Measurements from ENCODE around the gene MYO5C.
A peak's percentile ranks its signal among the peaks of the same experiment; 100 is the strongest.

The MYO5C gene

DNA sequence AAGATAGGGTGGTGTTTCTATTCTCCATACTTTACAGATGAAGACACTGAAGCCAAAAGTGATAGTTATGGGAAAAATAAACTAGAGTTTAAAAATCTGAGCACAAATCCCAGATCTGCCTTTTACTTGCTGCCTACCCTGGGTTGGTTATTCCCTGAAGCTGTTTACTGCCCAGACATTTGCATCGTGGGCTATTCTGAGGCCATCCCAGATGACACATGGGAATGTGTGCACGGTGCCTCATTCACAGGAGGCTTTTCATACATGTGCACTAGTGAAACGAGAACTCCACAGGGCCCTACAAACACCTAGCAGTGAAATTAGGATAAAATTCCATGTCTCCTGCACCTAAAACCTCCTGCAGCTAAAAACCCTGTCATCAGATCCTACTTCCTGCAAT is 17.5 kb downstream of the MYO5C start:
- DNase-seq (ENCODE audit: low read depth in 2 of 2) = no peak

DNA sequence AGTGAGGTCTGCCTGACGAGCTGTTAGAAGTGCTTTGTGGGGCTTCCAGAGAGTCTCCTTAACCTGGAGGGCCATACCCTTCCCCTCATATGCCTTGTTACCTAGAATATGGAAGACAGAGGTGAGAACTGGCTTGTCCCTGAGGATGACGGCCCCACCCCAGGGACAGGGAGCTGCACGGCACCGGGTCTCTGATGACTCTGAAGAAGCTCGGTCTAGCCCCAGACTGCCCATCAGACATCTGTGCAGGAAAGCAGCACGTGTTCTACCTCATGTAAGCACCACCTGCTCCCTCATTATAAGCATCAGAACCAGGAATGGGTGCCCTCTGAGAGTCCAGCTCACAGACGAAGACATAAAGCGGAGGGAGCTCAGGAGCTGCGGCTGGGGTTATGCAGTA is 18.0 kb downstream of the MYO5C start:
- DNase-seq (ENCODE audit: low read depth in 2 of 2) = no peak

DNA sequence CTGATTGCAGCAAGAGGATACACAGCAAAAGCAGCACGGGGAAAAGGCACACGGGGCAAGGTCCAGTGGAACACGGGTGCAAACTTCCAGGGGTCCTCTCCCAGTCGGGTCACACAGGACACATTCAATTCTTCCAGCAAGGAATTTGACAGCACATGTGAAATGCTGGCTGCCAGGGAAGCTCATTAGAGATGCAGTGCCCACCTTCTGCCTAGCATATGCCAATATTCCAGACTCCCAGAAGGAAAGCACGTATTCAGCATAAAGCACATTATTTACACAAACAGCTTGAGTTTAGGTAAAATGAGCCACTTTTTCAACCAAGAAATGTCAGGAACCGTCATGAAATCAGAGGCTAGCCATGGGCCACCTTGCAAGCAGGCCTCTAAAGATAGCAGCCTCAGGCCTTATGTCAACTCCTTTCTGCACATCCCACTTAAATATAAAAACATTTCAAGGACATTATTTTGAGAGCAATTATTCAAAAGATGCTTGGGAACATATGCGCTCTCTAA is 19.3 kb downstream of the MYO5C start:
- DNase-seq (ENCODE audit: low read depth in 2 of 2) = no peak

DNA sequence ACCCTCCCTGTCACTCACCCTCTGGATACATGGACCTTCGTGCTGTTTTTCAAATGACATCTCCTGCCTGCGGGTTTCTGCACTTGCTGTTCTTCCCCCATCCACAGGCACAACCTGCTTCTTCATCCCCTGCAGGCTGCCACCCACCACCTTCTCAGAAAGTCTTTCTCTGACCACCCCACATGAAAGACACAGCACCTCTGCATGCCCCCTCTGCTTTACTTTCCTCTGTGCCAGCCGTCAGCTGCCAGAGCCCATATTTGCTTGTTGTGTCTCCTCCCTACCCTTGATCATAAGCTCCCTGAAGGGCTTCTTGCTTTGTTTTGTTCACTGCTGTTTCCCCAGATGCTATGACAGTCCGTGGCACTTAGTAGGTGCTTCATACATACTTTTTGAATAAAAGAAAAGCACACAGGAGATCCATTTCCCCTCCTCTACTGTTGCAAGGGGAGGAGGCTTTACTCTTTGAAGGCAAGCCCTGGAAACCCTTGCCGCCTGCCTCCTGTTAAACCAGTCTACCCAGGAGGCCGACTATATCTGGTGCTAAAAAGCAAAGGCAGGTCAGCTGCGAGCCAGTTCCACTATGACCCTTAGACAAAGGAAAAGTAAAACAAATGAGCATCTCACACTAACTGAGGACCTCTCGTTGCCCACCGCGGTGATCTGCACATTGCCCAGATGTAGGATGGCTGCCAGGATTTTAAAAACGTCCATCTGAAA is 31.9 kb downstream of the MYO5C start:
- DNase-seq (ENCODE audit: low read depth in 2 of 2) = no peak

DNA sequence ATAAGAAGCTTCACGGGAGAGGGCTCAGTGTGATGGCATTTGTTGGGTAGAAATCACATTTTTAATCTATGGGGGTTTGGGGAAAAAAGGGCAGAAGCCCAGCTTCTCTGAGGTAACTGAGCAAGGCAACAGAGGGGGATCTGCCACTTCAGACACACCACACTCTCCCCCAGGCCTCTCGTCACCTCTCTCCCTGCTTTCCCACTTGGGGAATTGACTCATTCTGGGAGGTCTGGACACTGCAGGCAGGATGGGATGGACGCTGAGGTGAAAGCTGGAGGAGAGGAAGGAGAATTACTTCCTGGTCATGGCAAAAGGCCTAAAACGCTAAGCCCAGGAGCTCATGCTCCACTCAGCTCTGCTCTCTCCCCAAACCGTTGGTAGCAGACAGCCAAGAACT is 33.2 kb downstream of the MYO5C start:
- no peak for DNase-seq (ENCODE audit: low read depth in 2 of 2)

DNA sequence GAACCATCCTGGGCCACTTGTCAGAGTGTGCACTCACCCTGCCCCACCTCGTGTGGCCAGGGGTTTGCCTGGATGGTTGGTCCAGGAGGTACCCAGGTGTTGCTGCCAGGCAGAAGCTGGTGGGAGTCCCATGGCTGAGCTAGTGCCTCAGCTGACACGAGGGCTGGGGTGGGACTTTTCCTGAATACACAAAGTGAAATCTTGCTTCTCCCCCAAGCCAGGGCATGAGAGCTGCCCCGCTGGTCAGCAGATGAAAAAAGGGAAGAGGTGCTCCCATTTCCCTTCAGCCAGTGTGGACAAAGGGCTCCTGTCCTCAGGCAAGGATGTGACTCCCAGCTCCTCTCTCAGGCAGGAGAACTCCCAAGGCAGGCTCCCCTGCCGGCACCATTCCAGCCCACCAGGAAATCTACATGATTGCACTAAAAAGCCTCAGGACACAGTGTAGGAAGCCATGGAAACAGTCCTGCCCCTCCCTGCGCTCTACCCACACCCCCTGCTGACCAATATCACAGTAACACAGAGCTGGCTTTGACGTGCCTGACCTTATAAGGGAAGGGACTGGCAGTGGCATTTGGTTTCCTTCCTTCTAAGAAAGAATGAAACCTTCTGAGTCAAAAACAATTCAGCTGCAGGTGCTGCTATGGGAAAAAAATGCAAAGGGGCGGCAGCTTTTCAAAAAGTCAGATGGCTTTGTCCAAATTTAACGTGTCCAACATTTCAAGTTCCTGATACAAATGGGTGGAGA is 33.9 kb downstream of the MYO5C start:
- peak; percentile 31 to 33 for DNase-seq (ENCODE audit: low read depth in 2 of 2)

DNA sequence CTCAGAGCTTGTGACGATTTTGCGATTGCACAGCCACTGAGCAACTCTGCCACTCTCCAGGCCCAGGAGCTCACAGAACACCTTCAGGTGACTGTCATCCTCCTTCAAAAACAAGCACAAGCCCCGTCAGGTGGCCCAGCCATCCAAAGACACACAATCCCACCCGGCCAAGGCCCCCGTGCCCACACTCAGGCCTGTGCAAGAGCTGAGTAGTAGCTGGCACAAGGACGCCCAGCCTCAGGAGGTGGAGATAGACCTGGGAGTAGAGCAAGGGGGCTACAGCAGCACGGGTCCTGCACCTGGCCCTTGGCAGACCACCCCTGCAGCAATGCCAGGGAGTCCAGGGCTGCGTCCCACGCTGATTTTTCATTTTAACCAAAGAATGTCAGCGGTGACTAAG is 34.6 kb downstream of the MYO5C start:
- no peak for DNase-seq (ENCODE audit: low read depth in 2 of 2)

DNA sequence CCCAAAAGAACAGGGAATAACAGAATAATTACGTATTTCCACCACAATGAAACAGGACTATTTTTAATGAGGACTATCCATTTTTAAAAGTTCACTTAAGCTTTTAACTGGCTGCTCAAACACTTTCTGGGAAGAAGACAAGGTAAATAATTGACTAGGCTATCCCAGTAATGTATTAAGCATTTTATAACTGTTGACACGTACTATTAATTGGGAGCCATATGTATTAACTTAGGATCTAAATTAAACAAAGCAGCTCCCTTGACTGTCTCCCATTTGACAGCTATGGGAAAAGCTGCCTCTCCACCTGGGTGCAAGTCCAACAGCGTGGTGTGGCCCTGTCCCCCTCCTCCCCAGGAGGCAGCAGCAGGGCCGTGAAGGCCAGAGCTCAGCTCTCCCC is 36.1 kb downstream of the MYO5C start:
- no peak for DNase-seq (ENCODE audit: low read depth in 2 of 2)

DNA sequence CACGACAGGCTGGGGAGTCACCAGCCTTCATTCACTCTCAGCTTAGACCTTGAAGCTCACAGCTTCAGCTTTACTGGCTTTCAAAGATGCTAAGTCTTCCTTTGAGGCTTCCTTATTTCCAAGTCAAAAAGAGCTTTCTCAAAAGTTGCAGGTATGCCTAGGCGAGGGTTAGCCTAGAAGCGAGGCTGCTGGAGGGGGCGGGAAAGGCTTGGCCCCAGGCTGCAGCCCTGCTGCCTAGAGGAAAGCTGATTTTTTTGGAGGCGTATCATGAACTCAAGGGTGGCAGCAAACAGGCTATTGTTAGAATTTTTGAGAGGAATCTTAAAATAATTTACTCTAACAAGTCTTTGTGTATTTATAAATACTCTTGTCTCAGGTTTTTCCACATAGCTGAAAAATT is 37.1 kb downstream of the MYO5C start:
- DNase-seq (ENCODE audit: low read depth in 2 of 2) = no peak

DNA sequence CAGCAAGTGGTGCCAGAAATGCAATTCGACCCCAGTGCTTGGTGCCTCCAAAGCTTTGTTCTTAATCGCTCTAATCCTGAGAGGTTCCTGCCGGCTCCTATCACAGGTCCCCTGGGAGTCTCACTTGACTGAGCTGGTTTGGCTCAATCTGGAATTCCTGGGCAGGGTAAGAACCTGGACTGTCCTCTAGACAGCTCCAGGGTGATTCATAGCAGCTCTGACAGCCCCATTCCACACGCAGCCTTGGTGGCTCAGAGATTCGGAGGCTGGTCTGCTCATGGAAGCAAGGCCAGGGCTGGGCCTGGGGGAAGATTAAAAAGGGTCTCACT is 37.9 kb downstream of the MYO5C start:
- DNase-seq (ENCODE audit: low read depth in 2 of 2) = no peak

DNA sequence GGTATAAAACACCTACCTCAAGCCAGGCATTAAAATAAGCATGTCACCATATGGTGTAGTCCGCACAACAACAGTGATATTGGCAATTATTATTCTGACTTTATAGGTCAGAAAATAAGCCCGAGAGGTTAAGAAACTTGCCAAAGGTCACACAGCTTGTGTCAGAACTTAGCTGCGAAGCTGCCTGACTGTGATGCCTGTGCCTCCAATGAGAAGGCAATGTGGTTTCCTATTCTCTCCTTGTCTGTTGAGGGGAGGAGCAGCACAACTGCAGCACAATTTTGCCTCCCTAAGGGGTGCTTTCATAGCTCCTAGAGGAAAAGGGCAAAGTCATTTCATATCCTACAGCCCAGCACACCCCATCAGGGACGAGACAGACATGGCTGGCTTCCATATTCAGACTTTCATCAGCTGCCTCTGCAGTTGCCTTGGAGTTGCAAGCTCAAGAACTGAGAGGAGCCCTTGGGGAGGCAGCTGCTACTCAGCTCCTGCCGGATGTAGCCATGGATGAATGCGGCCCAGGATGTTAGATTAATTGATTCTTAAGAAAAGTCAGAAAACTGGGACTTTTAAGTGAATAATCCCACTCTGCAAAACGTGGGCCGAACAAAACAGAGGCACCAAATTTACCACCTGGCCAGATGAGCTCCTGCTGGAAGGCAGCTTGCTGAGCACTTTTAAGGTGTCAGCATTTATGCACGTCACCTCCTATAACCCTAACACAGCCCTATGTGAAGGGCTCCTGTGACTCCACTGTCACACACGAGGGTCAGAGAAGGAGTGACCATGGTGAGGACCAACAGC is 38.5 kb downstream of the MYO5C start:
- no peak for DNase-seq (ENCODE audit: low read depth in 2 of 2)

DNA sequence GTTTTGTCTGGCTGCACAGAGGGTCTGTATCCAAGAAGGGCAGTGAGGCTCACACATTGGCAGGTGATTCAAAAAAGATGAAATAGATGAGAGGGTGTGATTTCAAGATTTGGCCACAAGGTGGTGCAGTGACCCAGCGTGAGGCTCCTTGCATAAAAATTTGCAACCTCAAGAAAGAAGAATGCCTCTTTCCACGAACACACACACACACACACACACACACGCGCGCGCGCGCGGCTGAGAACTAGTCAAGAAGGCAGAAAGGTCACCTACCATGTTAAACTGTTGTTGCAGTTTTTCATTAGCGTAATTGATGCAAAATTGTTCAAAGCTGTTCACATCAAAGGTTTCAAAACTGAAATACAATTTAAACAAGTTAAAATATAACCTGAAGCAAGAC is 39.2 kb downstream of the MYO5C start:
- peak; percentile 53 to 61 for DNase-seq (ENCODE audit: low read depth in 2 of 2)

DNA sequence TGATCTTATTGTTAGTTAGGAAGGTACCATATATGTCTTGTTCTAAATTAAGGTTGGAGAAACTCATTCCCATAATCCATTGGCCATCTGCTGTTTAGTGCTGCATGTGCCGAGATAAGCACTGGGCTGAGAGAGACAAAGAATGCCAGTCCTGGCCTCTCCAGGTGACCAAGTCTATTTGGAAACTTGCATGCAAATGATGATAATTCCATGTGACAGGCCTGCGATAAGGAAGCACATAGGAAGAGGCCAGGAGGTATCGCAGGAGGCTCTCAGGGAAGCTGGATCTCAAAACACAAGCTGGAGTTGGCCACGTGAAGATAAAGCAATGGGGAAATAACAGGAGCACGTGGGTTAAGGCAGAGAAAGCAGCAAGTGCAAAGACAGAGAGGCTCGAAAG is 39.7 kb downstream of the MYO5C start:
- no peak for DNase-seq (ENCODE audit: low read depth in 2 of 2)

DNA sequence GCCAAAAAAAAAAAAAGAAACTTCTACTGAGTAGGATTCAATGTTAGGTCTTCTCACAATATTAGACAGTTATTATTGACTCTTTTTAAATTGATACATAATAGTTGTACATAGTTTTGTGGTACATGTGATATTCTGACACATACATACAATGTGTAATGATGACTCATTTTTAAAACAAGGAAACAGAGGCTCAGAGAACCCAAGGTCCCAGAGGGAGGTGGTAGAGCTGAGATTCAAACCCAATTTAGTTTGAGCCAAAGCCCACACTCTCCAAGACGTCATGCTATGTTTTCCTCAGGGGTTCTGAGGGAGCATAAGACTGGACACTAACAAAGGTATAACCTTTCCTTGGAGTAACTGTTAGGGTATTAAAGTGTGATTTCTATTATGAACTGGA is 40.6 kb downstream of the MYO5C start:
- no peak for DNase-seq (ENCODE audit: low read depth in 2 of 2)

DNA sequence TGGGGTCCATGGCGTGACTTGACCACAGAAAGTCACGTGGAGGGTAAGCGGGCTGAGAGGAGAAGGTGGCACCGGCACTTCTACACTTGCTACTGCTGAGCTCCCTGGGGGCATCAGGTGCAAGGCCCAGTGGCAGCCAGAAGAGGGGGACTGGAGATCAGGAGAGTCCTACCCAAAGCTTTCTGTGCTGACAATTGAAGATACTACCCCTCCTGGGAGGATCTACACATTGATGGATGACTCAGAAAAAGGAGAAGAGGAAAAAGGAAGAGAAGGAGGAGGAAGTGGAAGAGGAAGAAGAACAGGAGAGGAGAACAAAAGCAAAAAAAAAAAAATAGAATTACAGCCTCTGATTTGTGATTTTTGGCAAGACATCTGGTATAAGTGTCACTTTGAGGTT is 41.2 kb downstream of the MYO5C start:
- DNase-seq (ENCODE audit: low read depth in 2 of 2) = no peak

DNA sequence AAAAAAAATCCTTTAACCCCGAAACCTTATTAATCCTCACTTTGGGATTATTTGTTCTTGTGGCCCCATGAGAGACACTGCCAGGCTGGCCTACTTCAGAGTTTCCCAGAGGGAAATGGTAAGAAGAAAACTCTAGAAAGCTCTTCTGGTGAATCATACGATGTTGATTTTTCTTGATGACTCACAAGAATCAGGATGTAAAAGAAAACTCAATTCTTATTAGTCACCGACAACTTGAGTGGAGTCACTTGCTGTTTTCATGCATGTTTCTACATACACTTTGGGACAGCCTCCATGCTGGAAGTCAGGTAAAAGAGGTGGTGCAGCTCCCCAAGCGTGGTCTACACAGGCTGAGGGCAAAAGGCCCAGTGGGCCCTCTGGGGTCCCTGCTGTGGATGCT is 42.8 kb downstream of the MYO5C start:
- DNase-seq (ENCODE audit: low read depth in 2 of 2) = no peak

DNA sequence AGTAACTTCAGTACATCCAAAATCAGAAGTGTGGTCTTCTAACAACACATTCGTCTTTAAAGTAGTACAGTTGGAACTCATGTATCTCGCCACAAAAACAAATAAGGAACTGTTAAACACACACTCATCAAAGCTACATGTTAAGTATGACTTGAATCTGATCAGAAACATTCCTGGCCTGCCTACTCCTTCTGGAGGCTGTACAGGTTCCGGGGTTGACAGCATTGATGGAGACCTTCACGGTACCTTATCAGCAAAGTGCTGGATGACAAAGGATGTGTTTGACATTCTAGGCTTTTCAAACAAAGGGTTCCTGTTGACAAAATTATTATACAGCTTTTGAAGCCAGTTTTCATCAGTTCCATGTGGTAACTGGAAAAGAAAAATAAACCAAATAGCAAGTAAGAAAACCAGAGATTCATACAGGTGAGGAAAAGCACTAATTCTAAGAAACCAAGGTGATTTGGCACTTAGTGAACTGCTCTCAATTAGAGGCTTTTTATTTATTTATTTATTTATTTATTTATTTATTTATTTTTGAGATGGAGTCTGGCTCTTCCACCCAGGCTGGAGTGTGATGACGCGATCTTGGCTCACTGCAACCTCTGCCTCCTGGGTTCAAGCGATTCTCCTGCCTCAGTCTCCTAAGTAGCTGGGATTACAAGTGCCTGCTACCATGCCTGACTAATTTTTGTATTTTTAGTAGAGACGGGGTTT is 44.3 kb downstream of the MYO5C start:
- DNase-seq (ENCODE audit: low read depth in 2 of 2) = no peak

DNA sequence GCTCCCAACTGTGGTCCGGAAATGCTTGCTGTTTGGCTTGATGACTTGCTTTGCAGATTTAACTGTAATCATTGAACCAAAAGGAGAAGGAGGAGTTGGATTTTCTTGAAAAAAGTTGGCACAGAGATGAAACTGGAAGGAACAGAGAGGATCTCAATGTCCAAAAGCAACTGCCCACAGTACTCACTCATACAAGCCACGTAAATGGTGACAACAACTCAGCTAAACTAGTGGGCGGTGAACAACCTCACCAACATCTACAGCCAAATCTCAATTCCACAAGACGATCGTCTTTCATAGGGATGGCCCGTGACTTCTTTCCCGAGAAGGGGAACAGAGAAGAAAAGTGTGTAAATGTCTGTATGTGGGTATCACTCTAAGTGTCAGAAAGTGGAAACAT is 48.1 kb downstream of the MYO5C start:
- no peak for DNase-seq (ENCODE audit: low read depth in 2 of 2)

DNA sequence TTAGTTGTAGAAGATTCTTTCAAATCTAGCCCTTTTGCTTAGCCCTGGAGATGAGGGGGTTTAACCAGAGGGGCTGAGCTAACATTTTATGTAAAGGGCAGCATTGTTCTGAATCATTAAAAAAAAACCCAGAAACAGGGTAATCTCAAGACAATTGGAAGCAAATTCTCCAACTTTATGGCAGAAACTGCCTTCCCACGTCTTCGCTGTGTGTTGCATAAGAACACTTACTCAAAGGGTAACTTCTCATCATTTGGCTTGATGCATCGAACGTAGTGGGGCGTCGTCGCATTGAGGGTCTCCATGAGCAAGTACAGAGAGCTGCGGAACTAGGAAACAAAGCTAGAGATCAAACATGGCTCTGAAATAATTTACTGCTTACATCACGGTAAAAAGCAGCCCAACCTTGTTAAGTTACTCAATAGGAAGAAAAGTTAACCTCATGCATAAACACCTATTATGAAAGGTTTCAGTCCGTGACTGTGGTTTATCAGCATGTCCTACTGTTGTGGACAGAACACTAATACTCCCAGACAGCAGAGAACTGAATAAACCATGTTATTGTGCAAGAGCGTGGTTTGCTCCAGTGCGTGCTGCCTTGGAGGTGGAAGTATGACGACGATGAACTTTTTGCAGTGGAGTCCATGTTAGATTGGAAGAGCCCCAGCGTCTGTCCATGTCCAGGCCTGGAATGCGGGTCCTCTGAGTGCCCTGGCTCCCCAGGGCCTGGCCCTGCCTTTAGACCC is 48.7 kb downstream of the MYO5C start:
- DNase-seq (ENCODE audit: low read depth in 2 of 2) = no peak

DNA sequence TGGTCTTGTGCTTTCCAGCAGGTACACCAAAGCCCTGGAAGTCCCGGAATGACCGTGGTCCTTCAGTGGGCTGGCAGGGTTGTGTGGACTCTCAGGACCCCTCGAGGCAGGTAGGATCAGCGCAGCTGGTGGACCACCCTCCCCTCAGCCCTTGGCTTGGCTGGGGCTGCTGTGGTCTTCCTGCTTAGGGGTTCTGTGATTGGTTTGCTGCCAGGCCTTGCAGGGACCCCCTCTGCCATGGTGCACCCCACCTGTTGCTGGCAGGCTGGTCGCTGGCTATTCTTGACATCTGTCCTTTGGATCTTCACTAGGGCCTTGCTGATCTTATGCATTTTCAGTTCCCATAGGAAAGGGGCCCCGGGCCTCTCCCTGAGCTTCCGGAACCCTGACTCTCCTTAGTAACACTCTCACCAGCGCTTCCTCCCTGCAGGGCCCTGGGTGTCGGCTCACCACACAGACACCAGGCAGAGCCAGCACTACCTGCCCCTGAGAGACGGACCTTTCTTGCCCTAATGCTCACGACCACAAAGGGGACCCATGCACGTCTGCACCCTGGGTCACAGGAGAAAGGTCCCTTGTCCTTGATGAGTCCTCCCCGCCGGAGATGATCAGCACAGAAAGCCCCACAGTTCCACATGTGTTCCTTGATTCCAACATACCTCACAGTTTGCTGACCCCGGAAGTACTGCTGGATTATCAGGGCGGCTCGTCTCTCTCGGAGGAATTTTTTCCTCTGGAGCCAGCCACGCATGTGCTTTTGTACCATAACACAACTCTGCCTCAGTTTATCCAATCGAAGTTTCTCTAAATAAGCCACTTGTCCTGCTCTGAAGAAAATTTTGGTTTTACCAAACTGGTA is 51.7 kb downstream of the MYO5C start:
- no peak for DNase-seq (ENCODE audit: low read depth in 2 of 2)

All from activated CD4-positive, alpha-beta T cell treated with anti-CD3 and anti-CD28 coated beads for 24 hours (primary cell).